ENCODE results near the gene MATK. TPM values are rescaled to one million over a fixed set of nuclear protein-coding genes. Genes with fewer than 3 reads are reported as not detected.

The MATK gene
- total RNA-seq, 1 donor from 2014 or later: 0.38 TPM

- no peak for DNase-seq (ENCODE audit: low spot score)
- intact Hi-C loops (cut with DNase I): no loop called here
Measured at GRCh38 chr19:3796358-3796757, 10.2 kb upstream of the MATK start.

- no peak for DNase-seq (ENCODE audit: low spot score)
- intact Hi-C loops (cut with DNase I): no loop called here
Measured at GRCh38 chr19:3793799-3794198, 7.6 kb upstream of the MATK start.

DNA sequence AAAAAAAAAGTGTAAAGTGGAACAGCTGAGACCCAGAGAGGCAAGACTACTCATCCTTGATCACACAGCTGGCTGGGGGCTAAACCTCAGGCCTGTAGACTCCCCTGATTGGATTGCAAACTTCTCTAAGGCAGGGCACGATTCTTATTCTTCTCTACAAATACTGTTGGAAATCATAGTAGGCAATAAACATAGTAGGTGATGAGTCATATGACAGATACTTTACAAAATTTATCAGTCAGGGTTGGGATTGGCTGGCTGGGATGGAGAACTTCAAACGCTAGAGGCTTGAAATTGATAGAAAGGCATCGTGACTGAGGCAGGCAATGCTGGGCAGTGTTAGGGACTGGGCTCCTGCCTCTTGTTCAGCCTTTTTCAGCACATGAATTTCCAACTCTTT lies 5.9 kb upstream of the MATK start:
- DNase-seq (ENCODE audit: low spot score): no peak
- intact Hi-C loops (cut with DNase I): no loop called here

- intact Hi-C loops (cut with DNase I): no loop called here
Measured at GRCh38 chr19:3790941-3791340, 4.8 kb upstream of the MATK start.

DNA sequence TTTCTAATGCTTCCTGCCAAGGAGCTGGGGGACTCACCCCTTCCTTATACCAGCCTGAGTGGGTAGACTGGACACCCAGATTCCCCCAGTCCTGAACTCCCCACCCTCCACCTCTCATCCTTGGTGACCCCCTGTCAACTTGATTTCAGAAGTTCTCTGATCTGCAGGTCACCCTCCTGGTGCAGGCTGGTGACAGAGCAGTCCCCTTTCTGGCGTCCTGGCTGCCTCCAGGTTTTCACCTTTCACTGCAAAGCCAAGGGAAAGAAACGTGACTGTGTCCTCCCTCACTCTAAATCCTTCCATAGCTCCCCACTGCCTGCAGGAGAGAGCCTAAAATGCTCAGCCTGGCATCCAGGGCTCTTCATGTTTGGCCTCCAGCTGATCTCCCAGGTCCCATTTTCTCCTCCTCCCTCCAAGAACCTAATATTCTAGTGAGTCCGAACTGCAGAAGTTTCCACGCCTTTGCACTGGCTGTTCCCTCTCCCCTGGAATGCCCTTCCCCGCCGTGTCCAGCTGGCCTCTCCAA lies 4.1 kb upstream of the MATK start:
- intact Hi-C loops (cut with DNase I): no loop called here
- no peak for DNase-seq (ENCODE audit: low spot score)

More at GRCh38 chr19:3790941-3791340, 4.8 kb upstream of the MATK start:
- DNase-seq (ENCODE audit: low spot score): no peak

GRCh38 chr19:3788996-3789778 lies 3.0 kb upstream of the MATK start:
- no peak for DNase-seq (ENCODE audit: low spot score)
- intact Hi-C loops (cut with DNase I): no loop called here

DNA sequence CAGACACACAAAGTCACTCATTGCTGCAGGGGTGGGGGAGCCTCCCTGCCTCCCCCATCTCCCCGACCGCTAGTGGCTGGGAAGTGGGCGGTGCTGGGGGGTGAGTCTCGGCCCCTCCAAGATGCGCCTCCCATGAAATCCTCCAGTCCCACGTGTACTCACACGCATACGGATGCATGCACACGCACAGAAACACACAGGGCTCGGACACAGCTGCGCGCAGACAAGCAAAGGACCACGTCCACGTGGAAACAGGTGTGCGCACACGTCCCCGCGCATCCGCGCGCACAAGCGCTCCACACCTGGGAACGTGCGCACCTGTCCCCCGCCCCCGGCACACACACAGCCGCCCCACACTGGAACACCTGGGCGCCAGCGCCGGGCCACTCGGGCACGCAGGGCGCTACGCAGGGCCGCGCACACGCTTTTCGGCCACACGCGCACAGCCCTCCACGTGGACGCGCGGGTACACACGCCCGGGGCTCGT lies 687 bp downstream of the MATK start:
- intact Hi-C loops (cut with DNase I): no loop called here
- no peak for DNase-seq (ENCODE audit: low spot score)

DNA sequence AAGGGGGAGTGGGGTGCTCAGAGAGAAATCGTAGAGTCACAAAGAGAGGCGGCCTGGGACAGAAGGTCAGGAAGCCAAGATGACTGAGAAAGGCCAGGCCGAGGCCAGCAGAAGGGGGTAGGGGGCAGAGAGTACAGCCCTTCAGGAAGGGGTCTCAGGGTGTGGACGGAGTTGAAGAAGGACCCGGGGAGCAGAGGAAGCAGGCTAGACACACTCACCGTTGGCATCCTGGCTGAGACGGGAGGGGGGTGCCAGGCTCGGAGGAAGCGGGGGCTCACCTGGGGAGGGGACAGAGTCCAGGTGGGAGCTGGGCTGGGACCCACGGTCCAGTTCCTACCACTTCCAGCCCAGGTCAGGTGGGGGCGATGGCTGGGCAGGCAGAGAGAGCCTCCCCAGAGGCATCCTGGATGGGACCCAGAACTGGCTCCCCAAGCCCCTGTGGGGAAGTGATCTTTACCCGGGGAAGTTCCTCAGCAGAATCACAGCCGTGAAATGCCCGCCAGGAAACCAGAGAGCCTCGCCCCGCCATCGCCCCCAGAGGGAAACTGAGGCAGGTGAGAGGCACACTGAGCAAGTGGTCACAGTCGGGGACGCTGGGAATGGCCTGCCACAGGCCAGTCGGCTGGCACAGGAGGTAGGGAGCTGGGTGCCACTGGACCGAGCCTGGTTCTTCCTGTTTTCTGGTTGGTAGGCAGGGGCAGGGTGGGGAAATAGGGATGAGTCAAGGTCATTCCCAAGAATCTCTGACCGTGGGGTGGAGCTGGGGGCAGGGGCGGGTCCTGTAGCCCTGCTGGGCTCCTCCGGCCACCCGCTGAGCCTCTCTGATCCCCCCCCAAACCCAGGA lies 1.4 kb downstream of the MATK start:
- DNase-seq (ENCODE audit: low spot score): no peak
- intact Hi-C loops (cut with DNase I): no loop called here

- intact Hi-C loops (cut with DNase I): no loop called here
- DNase-seq (ENCODE audit: low spot score): no peak
Measured at GRCh38 chr19:3783660-3784584, 2.3 kb downstream of the MATK start.

- DNase-seq (ENCODE audit: low spot score): no peak
- intact Hi-C loops (cut with DNase I): no loop called here
Measured at GRCh38 chr19:3782903-3783302, 3.3 kb downstream of the MATK start.

GRCh38 chr19:3782330-3782729 lies 3.9 kb downstream of the MATK start:
- DNase-seq (ENCODE audit: low spot score): no peak
- intact Hi-C loops (cut with DNase I): no loop called here

DNA sequence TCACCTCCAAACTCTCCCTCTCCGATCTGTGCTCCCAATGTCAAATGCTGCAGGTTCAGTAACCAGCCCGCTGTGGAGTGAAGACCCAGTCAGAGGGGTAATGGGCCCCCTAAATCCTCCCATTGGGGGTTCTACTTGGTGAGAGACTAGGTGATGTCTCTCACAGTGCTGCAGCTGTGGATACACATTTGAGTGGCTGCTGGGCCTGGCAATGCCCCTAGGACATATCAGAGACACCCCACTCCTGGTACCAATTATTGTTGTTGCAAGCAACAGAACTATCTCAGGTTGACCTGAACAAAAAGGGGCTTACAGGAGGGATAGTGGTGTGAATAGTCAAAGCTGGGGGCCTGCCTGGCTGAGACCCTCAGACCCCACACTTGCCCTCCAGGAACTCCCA lies 4.6 kb downstream of the MATK start:
- no peak for DNase-seq (ENCODE audit: low spot score)
- intact Hi-C loops (cut with DNase I): no loop called here

- DNase-seq (ENCODE audit: low spot score): no peak
- intact Hi-C loops (cut with DNase I): no loop called here
Measured at GRCh38 chr19:3780786-3781304, 5.3 kb downstream of the MATK start.

DNA sequence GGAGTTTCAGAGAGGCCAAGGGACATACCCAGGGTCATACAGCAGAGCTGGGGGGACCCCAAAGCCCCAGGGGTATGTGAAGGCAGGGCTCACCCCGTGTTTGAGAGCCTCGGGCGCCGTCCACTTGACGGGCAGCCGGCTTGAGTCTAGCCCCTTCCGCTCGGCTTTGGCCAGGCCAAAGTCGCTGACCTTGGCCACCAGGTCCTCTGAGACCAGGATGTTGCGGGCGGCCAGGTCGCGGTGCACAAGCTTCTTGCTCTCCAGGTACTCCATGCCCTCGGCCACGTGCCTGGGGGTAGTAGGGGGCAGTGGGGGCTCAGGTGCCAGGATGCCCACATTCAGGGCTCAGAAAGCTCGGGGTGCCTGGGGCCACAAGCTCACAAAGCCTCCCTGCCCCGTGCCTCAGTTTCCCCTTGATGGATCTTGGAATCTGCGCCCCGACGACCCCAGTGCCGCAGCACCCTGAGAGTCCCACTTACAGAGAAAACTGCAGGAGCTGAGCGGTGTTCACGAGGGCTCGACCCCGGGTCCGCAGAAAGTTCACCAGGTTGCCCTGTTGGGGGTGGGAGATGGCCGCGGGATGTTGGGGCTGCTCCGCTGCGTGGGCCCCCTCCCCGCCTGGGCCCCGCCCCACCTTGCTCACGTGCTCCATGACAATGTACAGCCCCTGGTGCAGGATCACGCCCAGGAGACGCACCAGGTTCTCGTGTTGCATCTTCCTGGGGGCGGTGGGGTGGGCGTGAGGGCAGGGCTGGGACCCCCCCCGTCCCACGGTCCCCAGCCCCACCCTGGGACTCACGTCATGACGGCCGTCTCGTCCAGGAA lies 7.1 kb downstream of the MATK start:
- intact Hi-C loops (cut with DNase I): no loop called here
- DNase-seq (ENCODE audit: low spot score): no peak

DNA sequence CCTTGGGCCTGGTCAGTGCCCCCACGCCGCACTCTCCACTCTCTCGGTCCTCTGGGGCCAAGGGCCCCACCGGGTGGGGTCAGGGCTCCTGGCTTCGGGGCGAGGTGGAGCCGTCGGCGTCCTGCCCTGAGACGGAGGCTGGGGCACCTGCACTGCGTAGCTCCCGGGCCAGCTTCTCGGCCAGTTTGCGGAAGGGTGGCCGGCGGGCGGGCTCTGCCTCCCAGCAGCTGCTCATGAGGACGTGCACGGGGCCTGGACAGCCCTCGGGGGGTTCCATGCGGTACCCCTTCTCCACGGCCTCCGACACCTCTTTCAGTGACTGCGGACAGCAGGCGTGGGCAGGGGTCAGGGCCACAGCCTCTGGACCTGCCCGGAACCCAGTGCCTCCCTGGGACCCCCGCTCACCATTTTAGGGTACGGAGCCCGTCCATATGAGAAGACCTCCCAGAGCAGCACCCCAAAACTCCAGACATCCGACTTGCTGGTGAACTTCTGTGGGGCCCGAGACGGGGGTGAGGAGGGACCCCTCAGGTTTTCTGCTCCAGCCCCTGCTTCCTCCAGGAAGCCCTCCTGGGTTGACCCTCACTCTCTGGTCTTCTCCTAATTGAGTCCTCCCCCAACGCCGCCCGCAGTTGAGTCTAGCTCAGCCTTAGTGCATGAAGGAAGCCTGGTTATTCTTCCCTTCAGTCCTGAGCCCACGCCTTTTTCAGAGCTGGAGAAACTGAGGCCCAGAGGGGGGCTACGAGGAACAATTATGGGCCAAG lies 7.9 kb downstream of the MATK start:
- intact Hi-C loops (cut with DNase I): no loop called here
- DNase-seq (ENCODE audit: low spot score): no peak

DNA sequence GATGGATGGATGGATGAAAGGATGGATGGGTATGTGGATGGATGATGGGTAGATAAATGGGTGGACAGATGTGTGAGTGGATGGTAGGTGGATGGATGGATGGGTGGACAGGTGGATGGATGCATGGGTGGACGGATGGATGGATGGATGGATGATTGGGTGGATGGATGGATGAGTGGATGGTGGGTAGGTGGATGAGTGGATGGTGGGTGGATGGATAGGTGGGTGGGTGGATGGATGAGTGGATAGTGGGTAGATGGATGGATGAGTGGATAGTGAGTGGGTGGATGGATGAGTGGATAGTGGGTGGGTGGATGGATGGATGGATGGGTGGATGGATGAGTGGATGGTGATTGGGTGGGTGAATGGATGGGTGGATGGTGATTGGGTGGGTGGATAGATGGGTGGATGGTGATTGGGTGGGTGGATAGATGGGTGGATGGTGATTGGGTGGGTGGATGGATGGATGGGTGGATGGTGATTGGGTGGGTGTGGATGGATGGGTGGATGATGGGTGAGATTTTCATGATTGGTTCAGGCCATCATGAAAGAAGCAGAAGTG lies 9.6 kb downstream of the MATK start:
- no peak for DNase-seq (ENCODE audit: low spot score)
- intact Hi-C loops (cut with DNase I): no loop called here

- no peak for DNase-seq (ENCODE audit: low spot score)
- intact Hi-C loops (cut with DNase I): no loop called here
Measured at GRCh38 chr19:3775831-3776230, 10.3 kb downstream of the MATK start.

- no peak for DNase-seq (ENCODE audit: low spot score)
- intact Hi-C loops (cut with DNase I): no loop called here
Measured at GRCh38 chr19:3775374-3775711, 10.8 kb downstream of the MATK start.
